Hematopoietic multipotent progenitor cell treated with erythropoietin and hydrocortisone succinate and interleukin-3 and kit ligand, for 4 days (in vitro differentiated cells): ENCODE data around the gene NHLH2.

ENCODE experiments used
- DNase-seq: peaks from one replicate; pipeline ENCODE4 v3.0.0-alpha.2; 2015

NHLH2 gene

DNA sequence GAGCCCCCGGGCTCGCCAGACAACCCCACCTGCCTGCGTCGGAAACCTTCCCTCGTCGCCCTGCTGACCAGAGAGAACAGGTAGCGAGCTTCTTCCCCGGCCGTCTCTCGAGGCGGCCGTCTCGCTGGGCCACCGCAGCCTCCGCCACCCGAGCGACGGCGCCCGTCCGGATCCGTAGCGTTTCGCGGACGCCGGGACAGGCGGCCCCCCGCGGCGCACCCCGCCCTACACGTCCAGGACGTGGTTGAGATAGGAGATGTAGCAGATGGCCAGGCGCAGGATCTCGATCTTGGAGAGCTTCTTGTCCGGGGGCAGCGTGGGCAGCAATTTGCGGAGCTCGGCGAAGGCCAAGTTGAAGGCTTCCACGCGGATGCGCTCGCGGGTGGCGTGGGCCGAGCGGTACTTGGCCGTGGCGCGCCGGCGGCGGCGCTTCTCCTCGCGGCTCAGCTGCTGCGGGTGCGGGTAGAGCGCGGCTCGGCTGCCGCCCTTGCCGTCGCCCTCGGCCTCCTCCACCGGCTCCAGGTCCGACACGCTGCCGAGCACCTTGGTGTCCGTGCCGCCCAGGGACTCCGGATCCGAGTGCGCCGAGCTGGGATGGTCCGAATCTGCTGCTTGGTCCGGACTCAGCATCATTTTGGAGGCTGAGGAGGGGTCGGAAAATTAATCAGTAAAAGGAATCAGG lies 3.0 kb downstream of the NHLH2 start:
- peak; percentile 7 for DNase-seq

DNA sequence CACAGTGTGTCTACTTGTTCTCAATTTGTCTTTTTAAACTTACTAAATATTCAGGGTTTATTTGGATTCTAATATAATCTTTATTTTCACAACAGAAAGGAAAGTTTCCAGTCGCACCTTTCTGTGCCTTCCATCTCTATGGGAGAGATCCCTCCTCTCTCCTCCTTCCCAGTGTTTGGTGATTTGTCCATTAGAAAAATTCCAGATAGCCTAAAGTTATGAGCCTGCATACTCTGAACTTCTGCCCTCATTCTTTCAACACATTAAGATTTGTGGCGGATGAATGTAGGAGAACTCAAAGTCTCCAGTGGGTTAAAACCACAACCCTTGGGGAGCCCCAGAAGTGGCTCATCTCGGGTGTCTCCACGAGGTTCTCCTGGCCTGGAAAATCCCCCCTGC lies 3.6 kb downstream of the NHLH2 start:
- no peak for DNase-seq

DNA sequence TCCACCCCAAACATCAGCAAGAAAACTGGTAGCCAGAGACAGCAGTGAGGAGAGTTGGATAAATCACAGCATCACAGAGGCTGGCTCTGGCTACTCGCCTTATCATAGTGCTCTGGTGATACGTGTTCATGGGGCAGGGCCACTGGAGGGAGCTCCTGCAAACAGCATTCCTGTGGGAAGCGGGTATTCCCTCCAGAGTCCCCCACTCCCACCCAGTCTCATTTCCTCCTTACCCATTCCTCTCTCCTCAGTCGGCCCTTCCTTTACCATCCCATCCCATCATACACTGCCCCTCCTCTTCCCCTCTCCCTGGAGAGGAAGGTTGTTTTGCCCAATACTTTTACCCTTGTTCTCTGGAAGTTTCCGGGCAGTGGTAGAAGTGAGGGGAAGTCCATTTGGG lies 7.1 kb downstream of the NHLH2 start:
- no peak for DNase-seq

DNA sequence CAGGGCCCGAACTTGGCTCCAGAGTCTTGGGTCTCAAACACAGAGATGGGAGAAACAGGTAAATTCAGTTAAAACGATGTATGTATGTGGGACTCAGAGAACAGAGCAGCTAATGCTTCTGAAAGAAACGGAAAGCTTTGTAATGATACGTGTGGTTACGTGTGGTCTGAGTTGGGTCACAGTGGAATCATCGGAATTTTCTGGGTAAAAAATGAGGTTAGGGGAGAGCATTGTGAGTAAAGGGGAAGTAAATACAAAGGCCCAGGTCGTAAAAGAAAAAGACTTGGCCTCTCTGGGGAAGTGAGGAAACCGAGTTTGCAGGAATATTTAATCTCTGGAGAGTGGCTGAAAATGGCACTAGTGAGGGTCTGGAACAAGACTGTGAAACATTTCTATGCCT lies 8.3 kb downstream of the NHLH2 start:
- DNase-seq, result no peak

DNA sequence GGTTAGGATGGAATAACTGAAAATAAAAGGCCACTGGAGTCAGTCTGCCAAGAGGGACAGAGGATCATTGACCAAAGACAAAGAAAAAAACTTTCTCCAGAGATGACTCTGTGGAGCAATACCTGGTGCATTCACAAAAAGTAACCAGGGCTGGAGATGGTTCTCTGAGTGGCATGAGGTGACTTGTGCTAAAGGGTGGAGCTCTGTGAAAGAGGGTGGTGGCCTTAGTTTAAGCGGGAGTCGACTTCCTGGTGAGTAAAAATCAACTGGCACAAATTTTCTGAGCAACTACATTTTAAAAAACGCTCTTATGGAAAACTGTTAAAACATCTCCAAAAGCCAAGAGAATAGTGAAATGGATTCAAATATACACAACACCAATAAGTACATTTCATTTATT lies 10.0 kb downstream of the NHLH2 start:
- DNase-seq, result peak; percentile 45

DNA sequence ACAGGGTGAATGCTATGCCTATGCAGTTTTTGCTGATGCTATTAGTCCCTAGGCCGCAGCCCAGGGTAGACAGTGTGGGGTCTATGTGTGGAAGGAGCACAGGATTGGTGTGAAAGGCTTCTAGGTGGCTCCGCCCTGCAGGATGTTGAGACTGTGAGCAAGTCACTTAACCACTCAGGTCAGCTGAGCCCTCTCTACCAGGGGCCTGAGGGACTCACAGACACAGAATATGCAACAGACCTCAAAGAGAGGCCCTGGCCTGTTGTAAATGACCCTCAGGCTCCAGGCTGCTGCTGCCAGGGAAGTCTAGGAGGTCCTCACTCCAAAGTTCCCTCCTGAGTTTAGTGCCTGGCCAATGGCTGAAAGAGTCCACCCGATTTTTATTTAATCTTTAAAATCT lies 11.0 kb downstream of the NHLH2 start:
- DNase-seq, result no peak

DNA sequence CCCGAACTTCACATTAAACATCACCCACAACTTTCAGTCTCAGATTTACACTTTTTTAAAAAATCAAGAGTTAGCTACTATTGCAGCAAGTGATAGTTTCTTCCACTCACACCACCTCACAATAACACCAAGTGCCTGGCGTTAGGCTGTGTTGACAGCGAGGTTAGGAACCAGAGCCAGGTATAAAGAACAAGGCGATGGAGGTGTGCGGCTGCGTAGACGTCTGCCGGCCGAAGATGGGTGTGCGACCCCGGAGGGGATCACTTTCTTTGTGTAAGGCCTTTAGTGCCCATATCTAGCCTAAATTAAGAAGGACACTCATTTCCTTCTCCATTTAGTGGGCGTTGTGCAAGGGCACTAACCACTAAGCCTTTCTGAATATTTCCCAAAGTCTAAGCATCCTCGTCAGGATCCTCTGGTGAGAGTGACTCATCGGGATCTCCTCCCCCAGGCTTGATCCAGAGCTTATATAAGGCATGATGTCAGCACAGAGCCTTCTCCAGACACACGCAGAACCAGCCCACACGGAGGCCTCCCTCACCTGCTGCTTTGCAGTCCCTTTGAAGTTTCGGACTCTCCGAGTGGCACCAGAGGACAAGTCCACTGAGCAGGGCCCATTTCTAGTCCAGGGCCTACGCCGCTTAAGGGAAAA lies 11.8 kb downstream of the NHLH2 start:
- no peak for DNase-seq

DNA sequence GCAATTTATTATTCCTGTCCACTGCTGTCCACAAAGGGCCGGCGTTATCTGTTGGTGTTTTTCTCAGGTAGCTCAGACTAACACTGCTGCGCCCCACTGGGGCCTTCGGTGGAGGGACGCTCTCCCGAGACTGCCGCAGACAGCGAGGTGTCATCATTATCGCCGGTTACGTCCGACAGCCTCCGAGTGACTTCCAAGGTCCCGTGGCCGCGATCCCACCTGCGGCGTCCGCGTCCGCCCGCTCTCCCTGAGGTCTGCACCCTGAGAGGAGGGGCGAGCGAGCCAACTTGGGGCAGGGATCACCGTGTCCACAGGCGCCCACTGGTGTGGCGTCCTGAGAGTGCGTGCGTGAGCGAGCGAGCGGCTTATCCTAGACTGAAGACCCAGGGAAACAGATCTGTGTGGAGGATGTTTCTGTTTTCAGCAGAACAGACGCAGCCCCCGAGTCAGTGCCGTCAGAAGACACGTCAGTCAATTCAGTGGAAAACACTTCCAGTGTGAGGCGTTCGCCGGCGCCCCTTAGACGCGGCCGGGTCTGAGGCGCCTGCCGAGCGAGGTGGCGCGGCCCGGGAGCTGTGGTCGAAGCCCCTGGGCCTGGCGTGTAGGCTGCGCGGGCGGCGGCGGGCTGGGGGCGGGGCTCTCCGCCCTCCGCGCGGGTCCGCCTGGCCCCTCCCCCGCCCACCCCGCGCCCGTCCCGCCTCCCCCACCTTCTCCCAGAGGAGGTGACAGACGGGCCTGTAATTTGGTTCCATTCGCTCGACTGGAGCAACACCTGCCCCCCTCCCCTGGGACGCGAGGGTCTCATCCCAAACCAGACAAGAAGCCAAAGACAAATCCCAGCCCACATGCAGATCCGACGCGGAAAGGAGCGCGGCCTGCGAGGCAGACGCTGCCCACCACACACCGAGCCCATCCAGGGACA lies 12.6 kb downstream of the NHLH2 start:
- DNase-seq, result peak; percentile 40

DNA sequence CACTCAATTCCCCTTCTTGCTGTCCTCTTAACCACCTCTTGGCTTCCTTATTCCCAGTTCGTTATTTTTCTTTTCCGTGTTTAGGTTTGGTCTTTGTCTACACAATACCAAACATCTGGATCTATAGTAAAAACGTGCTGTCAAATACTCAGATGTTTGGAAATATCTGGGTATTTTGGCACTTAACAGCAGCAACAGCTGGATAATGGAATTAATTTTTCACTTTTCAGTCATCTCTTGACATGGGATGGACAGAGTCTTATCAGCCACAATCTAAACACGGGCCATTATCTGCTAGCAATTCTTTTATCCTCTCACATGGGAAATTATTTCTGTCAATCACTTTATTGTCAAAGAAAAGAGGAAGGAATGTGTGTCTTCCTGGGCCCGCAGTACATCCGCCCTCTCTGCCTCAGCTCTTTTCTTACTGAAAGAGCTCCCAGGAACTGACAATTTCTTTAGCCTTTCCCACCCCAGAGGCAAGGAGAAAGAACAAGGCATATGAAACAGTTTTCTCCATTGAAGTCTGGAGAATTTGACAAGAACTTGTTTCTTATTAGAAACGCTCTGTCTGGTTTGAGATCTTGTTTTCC lies 13.4 kb downstream of the NHLH2 start:
- DNase-seq, result no peak

DNA sequence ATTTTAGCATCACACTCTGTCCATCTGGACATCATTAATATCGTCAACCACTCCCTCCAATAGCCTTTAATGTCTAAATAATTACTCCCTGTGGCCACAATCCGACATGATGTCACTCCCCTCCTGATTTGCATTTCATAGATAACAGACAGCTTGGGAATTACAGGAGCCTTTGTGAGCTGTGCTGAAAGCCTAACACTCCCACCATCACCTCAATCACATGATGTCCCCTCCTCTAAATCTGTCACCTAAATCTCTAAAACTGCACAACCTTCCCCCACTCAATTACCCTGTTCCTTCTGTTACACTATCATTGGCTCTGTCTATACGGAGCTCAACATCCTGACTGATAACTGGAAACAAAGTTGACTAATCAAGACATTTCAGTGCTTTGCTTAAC lies 14.3 kb downstream of the NHLH2 start:
- DNase-seq, result no peak

DNA sequence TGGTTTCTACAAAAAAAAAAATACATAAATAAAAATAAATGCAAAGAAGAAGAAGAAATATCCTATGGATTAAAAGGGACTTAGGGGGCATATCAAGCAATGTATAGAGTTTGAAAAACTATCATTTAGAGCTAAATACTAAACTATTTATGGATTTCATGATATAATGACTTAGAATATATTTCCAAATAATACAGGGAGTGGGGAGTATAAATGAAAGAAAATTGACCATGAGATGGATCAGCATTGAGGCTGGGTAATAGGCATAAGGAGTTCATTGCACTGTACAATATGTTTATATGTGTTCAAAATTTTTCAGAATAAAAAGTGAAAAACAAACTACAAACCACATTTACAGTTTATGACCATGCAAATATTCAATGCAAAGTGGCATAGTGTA lies 18.8 kb downstream of the NHLH2 start:
- no peak for DNase-seq

DNA sequence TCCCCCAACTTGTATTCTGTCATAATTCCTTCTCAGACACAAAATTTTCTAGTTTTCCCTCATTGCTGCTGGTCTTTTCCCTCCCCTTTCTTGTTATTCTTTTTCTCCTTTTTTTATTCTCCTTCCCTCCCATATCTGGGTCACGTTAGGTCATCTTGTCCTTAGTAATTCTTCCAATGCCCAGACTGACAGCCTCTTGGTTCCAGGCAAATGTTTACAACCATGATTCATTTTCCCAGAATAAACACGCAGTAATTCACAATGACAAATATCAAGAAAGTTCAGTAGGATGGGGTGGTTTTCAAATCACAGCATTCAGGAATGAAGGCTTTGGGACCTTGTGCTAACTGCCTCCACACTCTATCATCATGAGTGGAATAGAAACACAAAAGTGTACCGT lies 25.2 kb downstream of the NHLH2 start:
- DNase-seq, result no peak

DNA sequence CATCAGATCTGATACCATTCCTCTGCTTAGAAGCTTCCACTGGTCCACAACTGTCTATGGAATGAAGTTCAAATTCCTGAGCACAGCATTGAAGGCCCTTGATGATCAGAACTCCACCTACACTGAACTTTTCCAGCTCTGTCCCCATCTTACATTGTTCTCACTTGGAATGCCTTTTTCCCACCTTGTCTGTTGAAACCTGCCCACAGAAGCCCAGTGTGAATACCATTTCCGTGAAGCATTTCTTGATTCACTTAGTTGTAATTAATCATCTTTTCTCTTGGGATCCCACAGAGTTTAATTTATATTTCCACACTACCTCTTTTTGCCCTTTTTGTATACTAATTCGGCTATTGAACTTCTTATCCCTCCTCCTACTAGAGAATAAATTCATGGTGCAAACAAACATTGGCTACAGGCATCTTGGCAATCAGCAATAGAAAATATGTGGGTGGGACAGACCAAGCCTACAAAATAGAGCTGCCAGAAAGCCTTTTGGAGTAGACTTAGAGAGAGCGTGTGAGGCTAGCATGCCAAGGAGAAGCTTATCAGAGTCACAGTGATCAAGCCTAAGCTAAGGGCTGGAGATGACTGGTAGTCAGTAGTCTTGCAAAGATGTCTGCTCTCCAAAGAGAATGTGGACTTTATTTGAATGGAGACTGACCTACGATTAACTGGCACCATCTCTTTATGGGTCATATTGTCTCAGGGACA lies 26.1 kb downstream of the NHLH2 start:
- no peak for DNase-seq

DNA sequence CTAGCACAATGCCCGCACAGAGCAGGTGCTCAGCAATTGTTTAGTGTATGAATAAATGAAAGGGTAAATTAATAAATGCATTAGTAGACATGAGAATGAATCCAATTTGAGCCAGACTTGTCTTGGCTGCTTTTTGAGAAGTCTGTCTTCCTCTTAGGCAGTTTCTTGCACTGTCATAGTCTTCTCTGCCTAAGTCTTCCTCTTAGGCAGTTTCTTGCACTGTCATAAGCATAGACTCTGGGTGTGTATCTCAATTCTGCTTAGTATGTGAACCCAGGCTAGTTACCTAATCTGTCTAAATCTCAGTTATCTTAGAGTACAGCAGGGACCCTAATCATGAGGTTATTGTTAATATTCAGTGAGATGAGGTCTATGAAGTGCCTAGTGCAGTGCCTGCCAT lies 27.2 kb downstream of the NHLH2 start:
- peak; percentile 57 for DNase-seq

DNA sequence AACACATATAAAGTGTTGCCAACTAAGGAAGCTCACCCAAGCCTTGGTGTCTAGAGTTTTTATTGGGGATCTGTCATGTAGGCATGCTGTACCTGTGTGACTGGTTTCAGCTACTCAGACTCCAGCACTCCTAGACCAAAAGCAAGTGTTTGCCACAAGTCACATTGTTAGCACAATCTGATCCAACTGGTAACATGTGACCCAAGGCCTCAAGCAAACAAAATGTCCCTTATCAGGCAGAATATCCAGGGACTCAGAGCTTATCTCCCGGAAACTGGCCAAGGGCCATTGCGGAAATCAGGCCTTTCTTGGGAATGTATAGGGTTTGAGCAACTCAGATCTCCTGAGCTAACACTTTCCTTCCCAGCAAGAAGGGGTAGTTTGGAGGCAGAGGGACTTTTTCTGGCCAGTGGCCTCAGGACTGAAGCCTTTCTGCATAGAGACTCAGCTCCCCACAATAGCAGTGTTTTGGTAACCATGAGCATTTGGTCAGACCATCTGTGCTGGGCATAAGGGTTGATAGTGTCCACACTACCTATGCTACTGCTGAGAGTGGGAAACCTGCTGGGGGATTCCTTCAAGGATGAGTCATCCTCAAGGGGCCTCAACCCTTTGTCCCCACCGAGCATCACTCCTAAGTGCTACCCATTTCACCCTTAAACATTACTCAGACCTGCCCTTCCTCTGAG lies 29.6 kb downstream of the NHLH2 start:
- no peak for DNase-seq

DNA sequence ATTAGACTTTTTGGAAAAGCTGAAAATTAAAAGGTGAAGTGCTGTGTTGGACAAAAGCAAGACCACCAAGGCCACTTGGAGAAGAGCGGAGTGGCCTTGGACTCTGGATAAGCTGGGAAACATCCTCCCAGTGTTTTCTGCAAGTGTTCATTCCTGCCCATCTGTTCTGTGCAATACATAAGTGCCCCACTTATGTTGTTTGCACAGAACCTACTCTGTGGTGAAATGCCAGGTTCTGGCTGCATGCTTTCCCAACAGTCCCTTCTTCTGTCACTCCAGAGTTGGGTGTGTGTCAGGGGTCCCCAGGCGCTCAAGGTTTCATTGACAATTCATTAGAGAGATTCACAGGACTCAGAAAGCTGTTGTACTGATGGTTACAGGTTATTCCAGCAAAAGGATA lies 30.3 kb downstream of the NHLH2 start:
- no peak for DNase-seq

DNA sequence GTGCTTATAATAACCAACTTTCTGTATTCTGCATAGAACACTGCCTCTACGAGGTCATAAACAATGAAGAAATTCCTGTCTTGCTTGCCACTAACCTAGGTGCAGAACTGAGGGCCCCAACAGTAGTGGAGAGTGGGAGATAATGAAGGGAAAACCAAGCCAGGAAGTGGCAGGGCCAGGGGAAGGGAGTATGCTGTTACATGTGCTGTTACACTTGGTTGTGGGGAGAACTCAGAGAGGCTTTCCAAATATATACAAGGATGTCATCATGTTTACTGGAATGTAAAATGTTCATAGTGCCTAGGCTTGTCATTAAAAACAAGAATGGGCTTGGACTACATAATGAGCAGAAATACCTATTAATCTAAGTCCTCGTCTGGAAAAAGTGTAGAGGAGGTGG lies 31.1 kb downstream of the NHLH2 start:
- no peak for DNase-seq

DNA sequence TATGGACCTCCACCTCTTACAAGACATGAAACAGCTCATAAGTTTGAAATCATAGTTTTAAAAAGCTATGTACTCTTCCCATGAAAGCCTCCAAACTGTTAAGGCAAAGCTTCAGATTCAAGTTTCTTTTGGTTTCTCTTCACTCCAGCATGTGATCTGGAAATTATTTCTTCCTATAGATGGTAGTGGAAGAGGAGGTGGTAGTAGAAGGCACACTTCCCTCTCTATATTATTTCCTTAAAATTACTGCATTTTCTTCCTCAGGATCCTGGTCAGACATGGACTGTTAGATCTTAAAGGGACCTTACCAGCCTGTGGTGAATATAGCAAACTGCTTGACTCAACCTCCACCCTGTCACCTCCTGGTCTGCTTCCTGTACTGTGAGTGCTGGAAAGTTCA lies 31.9 kb downstream of the NHLH2 start:
- no peak for DNase-seq

DNA sequence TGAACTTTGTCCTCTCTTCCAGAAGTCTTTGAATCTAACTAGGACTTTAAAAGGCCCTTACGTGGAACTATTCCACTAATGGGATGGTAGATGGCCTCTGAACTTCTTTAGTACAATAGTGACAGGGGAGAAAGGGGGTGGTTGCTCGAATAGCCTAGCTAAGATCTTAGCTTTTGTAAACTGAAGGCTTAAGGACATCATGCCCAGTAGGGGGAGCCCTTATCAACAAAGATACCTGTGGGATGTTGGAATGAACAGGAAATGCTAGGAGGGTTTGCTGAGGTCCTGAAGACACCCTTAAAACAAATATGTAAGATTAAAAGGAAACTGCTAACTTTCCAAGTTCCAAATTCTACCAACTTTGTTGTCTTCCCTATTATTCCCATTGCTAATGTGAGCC lies 33.2 kb downstream of the NHLH2 start:
- peak; percentile 90 for DNase-seq

DNA sequence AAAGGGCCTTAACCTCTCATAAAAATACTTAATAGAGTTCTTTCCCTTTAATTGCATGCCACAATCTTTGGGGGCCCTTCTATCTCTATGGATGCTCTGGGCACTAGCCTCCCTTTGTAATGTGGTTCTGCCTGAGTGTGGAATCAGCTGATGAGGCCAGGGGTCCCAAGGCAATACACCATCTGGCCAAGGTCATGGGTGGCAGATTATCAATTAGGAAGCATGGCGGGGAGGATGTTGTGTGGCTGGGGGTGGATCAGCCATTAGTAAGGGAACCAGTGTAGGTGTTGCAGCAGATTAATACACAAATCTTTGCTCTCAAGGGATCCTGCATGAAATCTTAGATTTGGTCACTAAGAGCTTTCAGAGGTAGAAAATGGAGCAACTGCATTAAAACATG lies 35.3 kb downstream of the NHLH2 start:
- no peak for DNase-seq

DNA sequence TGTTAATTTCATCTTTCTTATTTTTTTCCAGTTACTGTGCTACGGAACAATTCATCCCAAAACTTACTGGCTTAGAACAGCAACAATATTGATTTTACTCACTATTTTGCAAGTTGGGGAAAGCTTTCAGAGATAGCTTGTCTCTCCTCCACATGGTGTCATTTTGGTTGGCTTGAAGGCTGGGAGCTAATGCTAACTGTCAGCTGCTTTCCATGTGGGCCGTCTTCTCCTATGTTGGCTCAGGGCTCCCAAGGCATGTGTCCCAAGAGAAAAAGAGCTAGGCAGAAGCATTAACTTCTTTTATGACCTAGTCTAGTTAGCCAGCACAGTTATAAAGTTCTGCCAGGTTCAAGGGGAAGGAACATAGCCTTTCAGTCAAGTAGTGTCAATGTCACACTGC lies 38.5 kb downstream of the NHLH2 start:
- no peak for DNase-seq

DNA sequence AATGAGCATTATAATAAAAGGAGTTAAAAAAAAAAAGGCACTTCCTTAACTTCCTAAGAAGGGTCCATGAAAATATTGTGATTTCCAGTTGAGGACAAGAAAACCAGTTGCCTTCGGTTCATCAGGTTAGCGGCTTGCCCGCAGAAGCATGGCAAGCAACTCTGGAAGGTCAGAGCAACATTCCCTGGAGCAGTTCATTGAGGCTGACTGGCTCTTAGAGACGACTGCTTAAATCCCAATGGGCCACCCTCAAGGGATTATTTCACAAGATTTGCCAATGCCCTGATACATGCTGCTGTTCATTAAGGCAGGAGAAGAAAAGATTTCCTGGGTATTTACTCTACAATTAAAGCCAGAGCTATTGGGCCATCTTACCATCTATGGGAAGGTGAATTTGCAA lies 43.4 kb downstream of the NHLH2 start:
- no peak for DNase-seq
